CD1c-positive myeloid dendritic cell (primary cell): ENCODE results near the gene GRIK2.

Source experiments
- DNase-seq: peaks from one replicate; pipeline ENCODE4 v3.0.0-alpha.2; 2016; ENCODE audit errors: extremely low spot score

GRIK2 gene

DNA sequence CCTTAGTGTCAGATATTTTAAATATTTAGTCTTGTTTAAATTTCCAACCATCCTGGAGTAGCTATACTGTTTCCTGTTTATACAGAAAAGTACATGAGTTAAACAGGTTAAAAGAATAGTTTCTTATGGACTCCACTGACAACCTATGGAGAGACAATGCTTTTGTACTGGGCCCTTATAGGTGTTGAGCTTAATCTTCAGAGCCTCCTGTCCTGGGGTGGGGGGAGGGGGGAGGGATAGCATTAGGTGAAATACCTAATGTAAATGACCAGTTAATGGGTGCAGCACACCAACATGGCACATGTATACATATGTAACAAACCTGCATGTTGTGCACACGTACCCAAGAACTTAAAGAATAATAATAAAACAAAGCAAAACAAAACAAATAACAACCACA, 322.9 kb downstream of the GRIK2 start:
- DNase-seq, result no peak

DNA sequence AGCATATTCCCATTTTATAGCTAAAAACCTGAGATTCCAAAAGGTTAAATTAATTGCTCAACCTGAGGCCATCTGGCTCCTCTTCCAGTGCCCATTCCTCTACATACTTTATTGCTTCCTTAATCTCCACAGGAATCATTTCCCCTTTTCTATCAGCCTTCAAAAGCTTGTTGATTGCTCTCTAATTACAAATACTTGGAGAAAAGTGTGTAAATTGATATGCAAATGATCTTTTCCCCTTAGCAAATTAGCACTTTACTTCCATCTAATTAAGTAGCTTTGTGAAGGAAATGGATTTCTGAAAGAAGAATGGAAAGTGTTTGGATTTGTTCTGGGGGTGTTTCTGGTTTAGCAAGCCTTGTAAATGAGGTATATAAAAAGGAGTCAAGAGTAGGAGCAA, 323.3 kb downstream of the GRIK2 start:
- DNase-seq, result no peak

DNA sequence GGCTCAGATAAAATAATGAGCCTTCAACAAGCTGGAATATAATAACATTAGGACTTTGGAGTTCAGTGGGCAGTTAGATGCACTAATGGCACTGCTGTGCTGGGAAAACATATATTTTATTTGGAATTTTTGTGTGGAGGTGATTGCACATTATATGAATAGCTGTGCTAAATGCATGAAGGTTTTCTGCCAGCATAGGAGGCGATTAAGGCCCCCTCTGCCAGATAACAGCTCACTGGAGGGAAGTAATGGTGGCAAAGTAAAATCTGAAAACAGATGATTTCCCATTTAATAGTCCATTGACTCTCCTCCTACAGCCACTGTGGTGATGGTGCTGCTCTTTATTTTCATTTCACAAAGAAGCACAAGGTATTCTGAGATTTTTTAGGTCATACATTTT, 326.0 kb downstream of the GRIK2 start:
- DNase-seq, result no peak

DNA sequence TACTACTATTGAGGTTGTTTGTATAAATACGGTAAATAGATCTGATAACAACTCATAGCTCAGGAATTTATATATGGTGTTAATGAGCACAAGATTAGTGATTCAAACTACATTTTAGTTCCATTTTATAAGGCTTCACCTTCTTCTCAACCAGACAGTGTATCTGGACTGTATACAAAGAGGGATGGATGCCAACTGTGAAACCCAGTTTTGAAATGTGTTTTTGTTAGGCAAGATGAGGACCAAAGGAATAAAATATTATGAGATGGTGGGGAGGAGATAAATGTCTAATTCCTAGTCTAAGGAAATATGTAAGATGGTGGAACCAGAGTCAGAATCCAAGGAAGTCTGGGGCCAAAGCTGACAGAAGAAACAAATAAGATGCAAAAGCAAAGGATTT, 329.0 kb downstream of the GRIK2 start:
- DNase-seq, result no peak

DNA sequence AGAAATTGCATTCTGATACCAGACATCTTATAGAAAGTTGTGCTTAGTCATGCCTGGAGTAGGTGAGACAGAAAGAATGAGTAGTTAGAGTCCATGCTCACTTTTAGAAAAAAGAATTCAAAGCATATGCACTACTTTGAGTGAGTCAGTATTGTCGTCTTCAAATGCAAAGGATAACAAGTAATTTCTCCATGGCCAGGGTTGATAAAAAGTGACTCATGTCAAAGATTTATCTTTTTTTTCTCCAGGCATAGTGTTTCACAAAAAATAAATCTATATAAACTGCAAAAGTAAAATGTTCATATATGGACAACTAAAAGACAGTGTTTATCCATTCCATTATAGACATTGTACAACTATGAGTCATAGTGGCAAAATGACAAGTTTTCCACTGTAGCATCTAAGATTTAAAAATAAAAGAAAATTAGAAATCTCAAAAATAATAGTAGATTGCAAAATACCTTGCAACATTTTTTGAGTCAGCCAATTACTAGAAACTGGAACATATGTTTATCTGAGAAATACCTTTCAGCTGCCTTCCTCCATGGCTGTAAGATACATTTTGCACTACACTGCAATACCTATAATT, 329.6 kb downstream of the GRIK2 start:
- DNase-seq, result no peak

GRCh38 chr6:101728388-101728787, 334.9 kb downstream of the GRIK2 start:
- no peak for DNase-seq

- no peak for DNase-seq
Observed at GRCh38 chr6:101728956-101729355, 335.4 kb downstream of the GRIK2 start.

DNA sequence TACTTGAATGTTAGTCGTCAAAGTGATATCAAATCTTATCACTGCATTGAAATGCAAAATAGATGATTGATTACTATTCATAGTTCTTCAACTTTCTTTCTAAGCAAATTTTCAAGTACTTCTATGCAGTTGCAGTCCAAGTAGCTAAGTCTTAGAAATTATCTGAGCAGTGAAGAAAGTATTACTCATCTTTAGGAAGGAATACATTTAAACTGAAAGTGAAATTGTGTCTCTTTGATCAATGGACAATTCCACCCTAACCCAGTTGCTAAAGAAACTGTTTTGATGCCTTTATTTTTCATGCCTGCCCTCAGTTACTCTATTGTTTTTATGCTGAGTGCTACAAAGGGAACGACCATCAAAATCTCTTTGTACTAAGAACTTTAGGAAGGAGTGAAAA, 337.4 kb downstream of the GRIK2 start:
- DNase-seq, result no peak

GRCh38 chr6:101733899-101734298, 340.4 kb downstream of the GRIK2 start:
- no peak for DNase-seq

GRCh38 chr6:101738481-101738880, 345.0 kb downstream of the GRIK2 start:
- DNase-seq, result no peak

DNA sequence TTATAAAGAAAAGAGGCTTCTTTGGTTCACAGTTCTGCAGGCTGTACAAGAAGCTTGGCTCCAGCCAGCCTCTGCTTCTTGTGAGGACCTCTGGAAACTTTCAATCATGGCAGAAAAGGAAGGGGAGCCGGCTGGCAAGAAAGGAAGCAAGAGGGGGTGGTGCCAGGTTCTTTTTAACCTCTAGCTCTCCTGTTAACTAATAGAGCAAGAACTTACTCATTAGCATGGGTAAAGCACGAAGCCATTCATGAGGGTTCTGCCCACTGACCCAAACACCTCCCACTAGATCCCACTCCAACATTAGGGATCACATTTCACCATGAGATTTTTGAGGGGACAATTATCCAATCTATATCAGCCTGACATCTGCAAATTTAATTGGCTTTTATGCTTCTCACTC, 347.1 kb downstream of the GRIK2 start:
- no peak for DNase-seq

DNA sequence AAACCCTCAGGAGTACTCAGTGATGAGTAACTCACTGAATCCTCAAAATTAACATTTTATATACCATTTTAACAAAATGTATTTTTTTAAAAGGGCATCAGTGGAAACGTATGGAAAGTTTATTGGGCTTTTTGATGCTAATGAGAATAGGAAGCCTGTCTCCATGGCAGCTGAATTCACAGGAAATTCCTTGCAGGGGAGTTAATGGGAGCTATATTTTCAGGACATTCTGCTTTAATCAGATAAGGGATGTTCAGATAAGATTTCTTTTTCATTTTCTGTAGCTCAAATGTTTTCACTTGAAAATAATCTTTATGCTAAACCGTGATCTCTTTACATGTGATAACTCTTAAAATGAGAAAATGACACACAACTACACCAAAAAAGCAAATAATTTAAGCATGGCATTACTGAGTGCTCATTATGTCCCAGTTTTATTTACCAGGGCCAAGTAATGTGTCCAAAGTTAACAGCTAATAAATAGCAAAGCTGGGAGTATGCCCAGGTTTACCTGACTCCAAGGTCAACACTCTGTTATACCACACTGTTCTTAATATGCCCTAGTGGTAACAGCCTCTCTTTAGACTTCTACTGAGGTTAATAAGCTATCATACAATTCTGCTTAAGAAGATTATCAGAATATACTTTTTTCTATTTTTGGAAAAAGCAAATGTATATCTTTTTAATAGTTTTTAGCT, 348.1 kb downstream of the GRIK2 start:
- DNase-seq, result no peak

GRCh38 chr6:101747160-101747559, 353.7 kb downstream of the GRIK2 start:
- no peak for DNase-seq

DNA sequence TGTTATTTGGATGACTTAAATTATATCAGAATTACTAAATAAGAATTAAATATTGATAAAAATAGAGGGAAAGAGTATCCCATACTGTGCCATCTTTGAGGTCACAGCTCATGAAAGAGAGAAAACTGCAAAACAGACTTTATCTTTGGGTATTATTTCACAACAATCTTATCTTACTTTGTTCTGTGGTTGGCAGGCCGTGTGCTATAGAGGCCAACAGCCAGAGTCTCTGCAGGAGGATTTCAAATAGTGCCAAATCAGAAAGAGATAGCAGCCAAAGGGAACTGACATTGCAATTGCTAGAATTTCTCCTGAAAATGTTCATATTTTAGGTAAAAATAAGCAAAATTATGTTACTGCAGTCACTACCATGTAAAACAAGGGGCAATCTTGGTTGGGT, 354.2 kb downstream of the GRIK2 start:
- DNase-seq, result no peak

DNA sequence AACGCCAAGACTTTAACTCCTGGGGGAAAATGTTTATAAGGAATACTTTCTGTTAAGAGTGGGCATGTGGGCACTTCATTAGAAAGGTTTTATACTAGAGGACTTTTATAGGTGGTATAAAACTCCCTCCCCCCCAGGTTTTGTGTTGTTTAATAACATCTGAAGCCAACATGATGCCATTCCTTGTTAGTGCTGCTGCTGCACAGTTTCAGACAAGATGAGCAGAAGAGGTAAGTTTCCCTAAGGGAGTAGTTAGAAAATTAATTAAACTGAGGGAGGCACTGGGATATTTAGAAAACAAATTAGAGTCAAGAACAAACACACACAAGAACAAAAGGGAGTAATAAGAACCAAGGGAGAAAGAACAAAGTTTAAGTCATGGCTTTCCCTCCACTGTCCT, 362.4 kb downstream of the GRIK2 start:
- no peak for DNase-seq

DNA sequence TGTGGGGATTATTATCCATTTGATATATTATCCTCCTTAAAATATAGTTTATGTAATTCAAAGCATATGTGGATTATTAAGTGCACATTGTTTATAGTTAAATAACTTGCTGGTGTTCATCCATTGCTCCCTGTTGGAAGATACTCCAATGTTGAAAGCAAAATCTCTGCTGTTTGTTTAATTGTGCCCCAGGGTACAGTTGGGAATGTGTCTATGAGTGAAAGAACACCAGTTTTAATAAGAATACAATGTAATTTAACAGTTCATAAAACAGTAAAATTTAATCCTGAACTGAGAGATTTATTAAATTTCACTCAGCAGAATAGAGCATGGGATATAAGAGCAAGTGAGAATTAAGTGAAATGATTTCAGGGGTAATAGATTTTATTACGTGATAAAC, 364.9 kb downstream of the GRIK2 start:
- no peak for DNase-seq

- peak; percentile 77 for DNase-seq
Observed at GRCh38 chr6:101760843-101761621, 367.5 kb downstream of the GRIK2 start.

GRCh38 chr6:101762851-101763250, 369.3 kb downstream of the GRIK2 start:
- no peak for DNase-seq

GRCh38 chr6:101765281-101765680, 371.8 kb downstream of the GRIK2 start:
- no peak for DNase-seq

DNA sequence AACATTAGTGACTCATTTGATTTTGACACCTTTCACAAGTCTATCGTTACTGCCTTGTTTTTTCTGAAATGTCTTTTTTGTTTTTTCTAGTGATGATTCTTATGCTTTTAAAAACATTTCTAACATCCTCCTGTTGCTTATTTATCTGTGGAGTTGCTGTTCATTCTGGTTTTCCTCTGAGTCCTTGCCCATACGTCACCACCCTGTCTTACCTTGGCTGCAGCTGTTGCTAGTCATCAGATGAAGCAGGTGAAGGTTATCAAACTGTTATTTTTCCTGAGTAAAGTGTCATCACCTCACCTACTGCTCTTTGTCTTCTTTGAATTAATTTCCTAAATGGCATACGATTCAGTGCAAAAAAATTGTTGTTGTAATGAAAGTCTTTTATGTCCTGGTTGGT, 376.6 kb downstream of the GRIK2 start:
- DNase-seq, result no peak

- no peak for DNase-seq
Observed at GRCh38 chr6:101776919-101777350, 383.4 kb downstream of the GRIK2 start.

- no peak for DNase-seq
Observed at GRCh38 chr6:101777646-101778045, 384.1 kb downstream of the GRIK2 start.
